Lower lobe of right lung (tissue), 2 donors: ENCODE measurements around the gene PSD4. TPM values are rescaled to one million over a fixed set of nuclear protein-coding genes. Genes with fewer than 3 reads are reported as not detected.

Experiments used
- ATAC-seq, 2 donors: fragments of 200-7000 bp; cut with Tn5 transposase; one replicate each; pipeline ENCODE4 v1.9.1; 2020 to 2022; ENCODE audit warnings: mild to moderate bottlenecking in 2 of 2, moderate library complexity in 2 of 2
- DNase-seq: peaks from one replicate; pipeline ENCODE4 v3.0.0-alpha.2; 2020
- H3K27ac ChIP-seq: fragments of 200-600 bp; one replicate; pipeline ENCODE4 v1.8.0; 2022
- H3K27me3 ChIP-seq: fragments of 200-600 bp; one replicate; pipeline ENCODE4 v1.8.0; 2022; ENCODE audit warnings: low read depth
- H3K36me3 ChIP-seq: fragments of 200-600 bp; one replicate; pipeline ENCODE4 v1.8.0; 2022; ENCODE audit warnings: mild to moderate bottlenecking
- H3K4me1 ChIP-seq: fragments of 200-600 bp; one replicate; pipeline ENCODE4 v1.8.0; 2022
- H3K4me3 ChIP-seq: fragments of 200-600 bp; one replicate; pipeline ENCODE4 v1.8.0; 2022; ENCODE audit warnings: mild to moderate bottlenecking
- H3K9me3 ChIP-seq: fragments of 200-600 bp; one replicate; pipeline ENCODE4 v1.8.0; 2022
- intact Hi-C: fragments of 100-400 bp; cut with DNase I; formaldehyde crosslinking; loops from one replicate; pipeline ENCODE4 v1.11.0; 2022
- total RNA-seq: library from RNA; stranded (reverse); fragmentation: NEBNext Ultra II Directional; extraction: Animal tissue kit (Norgen Biotek cat#: 25700); gene quantifications from one replicate; pipeline ENCODE4 v1.2.1, GENCODE V29; 2021
- TF ChIP-seq, protein P1 (sequence below): fragments of 200-600 bp; IDR thresholded peaks from one replicate; pipeline ENCODE4 v1.8.0; 2022; ENCODE audit warnings: antibody characterized with exemption, mild to moderate bottlenecking
- donor health status: DM: no; HTN: yes; CAD: no; lungs with severe emphysema.

The PSD4 gene
- total RNA-seq, 1 donor from 2014 or later, result 43.2 TPM

DNA sequence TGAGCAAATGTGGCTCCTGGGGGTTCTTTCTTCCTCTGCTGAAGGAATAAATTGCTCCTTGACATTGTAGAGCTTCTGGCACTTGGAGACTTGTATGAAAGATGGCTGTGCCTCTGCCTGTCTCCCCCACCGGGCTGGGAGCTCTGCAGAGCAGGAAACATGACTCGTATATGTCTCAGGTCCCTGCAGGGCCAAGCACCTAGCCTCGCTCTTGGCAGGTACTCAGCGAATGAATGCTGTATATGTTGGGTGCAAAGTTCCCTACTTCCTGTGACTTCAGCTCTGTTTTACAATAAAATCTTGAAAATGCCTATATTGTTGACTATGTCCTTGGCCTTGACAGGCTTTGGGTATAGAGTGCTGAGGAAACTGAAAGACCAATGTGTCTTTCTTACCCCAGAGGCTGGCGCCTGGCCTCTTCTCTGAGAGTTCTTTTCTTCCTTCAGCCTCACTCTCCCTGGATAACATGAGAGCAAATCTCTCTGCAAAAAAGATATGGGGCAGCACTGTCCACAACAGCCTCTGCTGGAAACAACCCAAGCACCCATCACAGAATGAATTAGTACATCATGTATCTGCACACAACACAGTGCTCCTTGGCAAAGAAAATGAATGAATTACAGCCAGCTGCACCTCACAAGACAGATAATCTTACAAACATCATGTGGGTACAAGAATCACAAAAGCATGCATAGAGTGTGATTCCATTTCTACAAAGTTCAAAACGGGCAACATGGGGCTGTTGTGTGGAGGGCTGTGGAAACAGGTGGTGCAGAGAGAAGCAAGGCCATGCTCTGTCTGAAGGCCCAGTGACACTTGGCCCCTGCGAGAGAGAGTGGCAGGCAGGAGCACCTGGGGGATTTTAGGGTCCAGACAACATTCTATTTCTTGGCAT lies 39.8 kb upstream of the PSD4 start:
- intact Hi-C loops, result no loop called here
- H3K4me3 ChIP-seq, result no peak overlapping the region
- ATAC-seq, result no peak

DNA sequence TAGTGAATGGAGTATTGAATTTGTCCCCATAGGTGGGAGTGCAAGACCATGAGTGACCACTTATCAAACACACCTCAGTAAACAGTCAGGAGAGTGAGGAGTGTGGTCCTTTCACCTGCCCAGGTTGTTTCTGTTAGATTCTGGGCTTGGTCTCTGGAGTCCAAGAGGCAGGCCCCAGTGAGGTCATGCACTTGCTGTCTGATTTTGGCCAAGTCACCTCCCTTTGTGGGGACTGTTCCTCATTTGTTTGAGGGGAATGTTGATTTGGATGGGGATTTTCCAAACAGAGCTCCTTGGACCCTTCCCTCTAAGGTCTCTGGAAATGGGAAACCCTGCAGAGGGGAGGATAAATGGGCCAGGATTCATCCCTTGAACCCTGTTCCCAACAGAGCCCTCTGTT lies 39.1 kb upstream of the PSD4 start:
- H3K36me3 ChIP-seq, result no peaks in the 10 kb centered on the region
- no peaks in the 10 kb centered on the region for H3K9me3 ChIP-seq
- H3K4me3 ChIP-seq, result no peak overlapping the region
- intact Hi-C loops, result no loop called here
- TF ChIP-seq, protein P1, sequence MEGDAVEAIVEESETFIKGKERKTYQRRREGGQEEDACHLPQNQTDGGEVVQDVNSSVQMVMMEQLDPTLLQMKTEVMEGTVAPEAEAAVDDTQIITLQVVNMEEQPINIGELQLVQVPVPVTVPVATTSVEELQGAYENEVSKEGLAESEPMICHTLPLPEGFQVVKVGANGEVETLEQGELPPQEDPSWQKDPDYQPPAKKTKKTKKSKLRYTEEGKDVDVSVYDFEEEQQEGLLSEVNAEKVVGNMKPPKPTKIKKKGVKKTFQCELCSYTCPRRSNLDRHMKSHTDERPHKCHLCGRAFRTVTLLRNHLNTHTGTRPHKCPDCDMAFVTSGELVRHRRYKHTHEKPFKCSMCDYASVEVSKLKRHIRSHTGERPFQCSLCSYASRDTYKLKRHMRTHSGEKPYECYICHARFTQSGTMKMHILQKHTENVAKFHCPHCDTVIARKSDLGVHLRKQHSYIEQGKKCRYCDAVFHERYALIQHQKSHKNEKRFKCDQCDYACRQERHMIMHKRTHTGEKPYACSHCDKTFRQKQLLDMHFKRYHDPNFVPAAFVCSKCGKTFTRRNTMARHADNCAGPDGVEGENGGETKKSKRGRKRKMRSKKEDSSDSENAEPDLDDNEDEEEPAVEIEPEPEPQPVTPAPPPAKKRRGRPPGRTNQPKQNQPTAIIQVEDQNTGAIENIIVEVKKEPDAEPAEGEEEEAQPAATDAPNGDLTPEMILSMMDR, result no peak
- no peaks in the 10 kb centered on the region for H3K4me1 ChIP-seq
- no peak overlapping the region for H3K27ac ChIP-seq
- H3K27me3 ChIP-seq, result no peaks in the 10 kb centered on the region
- no peak for DNase-seq
- no peak for ATAC-seq

More for the DNA sequence above, 39.8 kb upstream of the PSD4 start:
- Histone ChIP-seq H3K9me3 (no peaks in the 10 kb centered on the region), H3K27ac (no peak overlapping the region), H3K4me1 (no peaks in the 10 kb centered on the region), H3K27me3 (no peaks in the 10 kb centered on the region), H3K36me3 (no peaks in the 10 kb centered on the region)
- DNase-seq, result no peak
- TF ChIP-seq, protein P1, result no peak

DNA sequence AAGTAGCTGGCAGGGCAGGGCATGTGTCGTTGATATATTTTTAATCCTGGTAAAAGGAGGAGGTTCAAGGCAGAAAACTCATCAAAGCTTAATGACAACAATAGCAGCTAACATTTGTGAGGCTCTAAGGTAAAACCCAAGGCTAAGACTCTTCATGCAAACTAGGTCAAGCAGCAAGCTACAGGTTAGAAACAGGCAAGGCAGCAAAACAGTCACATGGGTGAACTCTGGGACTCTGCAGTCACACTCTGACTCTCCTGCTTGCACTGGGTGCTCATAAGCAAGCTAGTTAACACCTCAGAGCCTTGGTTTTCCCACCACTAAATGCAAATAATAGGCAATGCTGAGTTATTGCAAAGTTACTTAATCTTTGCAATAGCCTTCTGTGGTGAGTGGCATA lies 38.5 kb upstream of the PSD4 start:
- Histone ChIP-seq H3K9me3 (no peaks in the 10 kb centered on the region), H3K4me3 (no peak overlapping the region), H3K27me3 (no peaks in the 10 kb centered on the region), H3K36me3 (no peaks in the 10 kb centered on the region), H3K27ac (no peak overlapping the region), H3K4me1 (no peaks in the 10 kb centered on the region)
- TF ChIP-seq, protein P1, result no peak
- ATAC-seq (no peak), DNase-seq (no peak)
- intact Hi-C loops, result no loop called here

DNA sequence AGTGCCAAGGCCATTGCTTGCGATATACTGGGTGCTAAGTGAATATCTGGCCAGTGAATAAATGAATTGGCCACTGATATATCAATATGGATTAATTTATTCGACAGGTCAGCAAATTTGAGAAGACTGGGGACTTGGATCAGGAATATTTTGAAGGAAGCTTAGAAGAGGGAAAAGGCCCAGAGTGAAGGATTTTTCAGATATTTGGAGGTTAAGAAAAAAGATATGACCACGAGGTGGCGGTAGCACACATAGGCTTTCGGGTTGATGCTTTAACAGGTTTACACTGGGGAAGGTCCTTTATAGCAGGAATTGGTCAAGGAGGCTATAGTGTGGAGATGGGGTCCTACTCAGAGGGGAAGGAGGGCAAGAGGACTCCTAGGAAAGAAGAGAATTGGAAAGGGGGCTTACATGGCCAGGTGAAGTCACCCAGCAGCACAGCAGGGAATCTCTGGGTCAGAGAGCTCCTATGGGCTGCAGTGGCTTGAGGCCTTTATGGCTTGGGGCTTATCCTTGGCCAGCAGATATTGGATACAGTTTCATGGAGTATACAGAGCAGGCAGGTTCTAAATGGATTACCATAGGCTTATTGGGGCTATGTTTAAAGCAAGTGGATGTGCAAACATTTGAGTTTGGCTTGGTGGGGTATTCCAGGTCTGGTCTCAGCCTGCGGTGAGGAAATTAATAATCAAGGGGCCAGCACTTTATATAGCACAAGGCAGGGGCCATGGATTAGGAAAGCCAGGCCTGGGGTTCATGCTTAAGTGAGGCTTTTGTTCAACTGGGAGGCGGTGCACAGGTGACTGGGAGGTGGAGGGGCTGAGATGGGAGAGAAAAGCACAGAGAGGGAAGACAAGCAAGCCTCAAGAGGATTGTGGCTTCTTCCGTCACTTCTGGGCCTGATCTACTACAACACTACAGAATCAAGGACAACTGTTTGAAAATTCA lies 36.7 kb upstream of the PSD4 start:
- Histone ChIP-seq H3K9me3 (no peaks in the 10 kb centered on the region), H3K36me3 (no peaks in the 10 kb centered on the region), H3K27me3 (no peaks in the 10 kb centered on the region), H3K27ac (no peak overlapping the region), H3K4me1 (no peaks in the 10 kb centered on the region), H3K4me3 (no peak overlapping the region)
- DNase-seq, result no peak
- intact Hi-C loops, result no loop called here
- TF ChIP-seq, protein P1, result peak; percentile 60
- peak; percentile 65 to 69 for ATAC-seq

DNA sequence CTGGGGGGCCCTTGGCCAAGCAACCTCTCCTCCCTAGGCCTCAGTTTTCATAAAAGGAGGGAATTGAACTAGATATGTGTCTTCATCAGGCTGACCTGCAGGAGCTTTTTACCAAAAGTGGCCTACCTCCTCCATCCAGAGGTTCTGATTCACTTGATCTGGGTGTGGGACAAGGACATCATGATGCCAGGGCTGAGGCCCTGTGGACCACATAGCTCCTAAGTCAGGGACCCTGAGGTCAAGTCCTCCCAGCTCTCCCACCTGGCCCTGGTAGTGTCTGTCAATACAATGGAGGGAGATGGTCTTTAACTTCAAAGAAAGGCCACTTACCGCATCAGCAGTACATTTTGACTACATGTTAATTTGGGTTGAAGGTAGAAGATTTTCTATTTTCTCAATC lies 35.9 kb upstream of the PSD4 start:
- H3K27me3 ChIP-seq, result no peaks in the 10 kb centered on the region
- TF ChIP-seq, protein P1, result no peak
- no peaks in the 10 kb centered on the region for H3K36me3 ChIP-seq
- no peak overlapping the region for H3K27ac ChIP-seq
- intact Hi-C loops, result no loop called here
- no peak overlapping the region for H3K4me3 ChIP-seq
- DNase-seq, result no peak
- ATAC-seq, result no peak
- no peaks in the 10 kb centered on the region for H3K9me3 ChIP-seq
- H3K4me1 ChIP-seq, result no peaks in the 10 kb centered on the region
